SU-DHL-6 (cell line): Measurements from ENCODE around the gene DNAL4.

Source experiments
- H2AFZ ChIP-seq: fragments of 200-600 bp; sonication (generic); 2 replicates; pipeline ENCODE4 v1.6.1; 2014; ENCODE audit warnings: low read depth, mild to moderate bottlenecking, moderate library complexity, mixed read lengths, antibody characterized with exemption, low read length; ENCODE audit not compliant: severe bottlenecking
- H3F3A ChIP-seq: fragments of 200-600 bp; shearing (Covaris generic); 2 replicates; pipeline ENCODE4 v1.6.0; 2016; ENCODE audit warnings: antibody characterized with exemption, mild to moderate bottlenecking; ENCODE audit not compliant: insufficient read depth
- H3K27ac ChIP-seq: fragments of 200-600 bp; sonication (generic); 2 replicates; pipeline ENCODE4 v1.5.1; 2016; ENCODE audit warnings: low read depth, mild to moderate bottlenecking, low read length, moderate library complexity, mixed read lengths
- H3K27me3 ChIP-seq: fragments of 200-600 bp; sonication (generic), shearing (Covaris generic); 2 replicates; pipeline ENCODE4 v1.6.0; 2014; ENCODE audit warnings: mild to moderate bottlenecking, low read length
- H3K36me3 ChIP-seq: fragments of 200-600 bp; sonication (generic); 2 replicates; pipeline ENCODE4 v1.6.1; 2014; ENCODE audit warnings: mild to moderate bottlenecking, low read length, mixed read lengths
- H3K4me2 ChIP-seq: fragments of 300-600, 200-600 bp; shearing (Covaris generic), sonication (generic); 2 replicates; pipeline ENCODE4 v1.6.0; 2014; ENCODE audit warnings: low read length, low read depth, mild to moderate bottlenecking; ENCODE audit not compliant: poor library complexity, severe bottlenecking
- H3K4me3 ChIP-seq: fragments of 200-600 bp; sonication (generic); 2 replicates; pipeline ENCODE4 v1.5.1; 2014; ENCODE audit warnings: antibody characterized with exemption, low read length, mild to moderate bottlenecking, mixed read lengths; ENCODE audit not compliant: insufficient read depth, poor library complexity, severe bottlenecking
- H3K79me2 ChIP-seq: fragments of 200-600 bp; sonication (generic); 2 replicates; pipeline ENCODE4 v1.6.1; 2014; ENCODE audit warnings: mild to moderate bottlenecking, low read length, moderate library complexity; ENCODE audit not compliant: insufficient read depth
- H3K9ac ChIP-seq: fragments of 200-600 bp; sonication (generic); 2 replicates; pipeline ENCODE4 v1.7.0; 2014; ENCODE audit warnings: mild to moderate bottlenecking, low read length
- H3K9me2 ChIP-seq: fragments of 200-600 bp; sonication (generic); replicated peaks from 2 replicates; pipeline ENCODE4 v1.6.1; 2014; ENCODE audit warnings: low read length; ENCODE audit not compliant: insufficient read depth
- H3K9me3 ChIP-seq: fragments of 200-600 bp; sonication (generic); 2 replicates; pipeline ENCODE4 v1.6.1; 2014; ENCODE audit warnings: low read length, mixed read lengths; ENCODE audit not compliant: insufficient read depth
- H4K20me1 ChIP-seq: fragments of 200-600 bp; sonication (generic); 2 replicates; pipeline ENCODE4 v1.6.1; 2014; ENCODE audit warnings: low read depth, mild to moderate bottlenecking, antibody characterized with exemption, low read length, moderate library complexity, mixed read lengths
- EZH2phosphoT487 ChIP-seq: fragments of 200-600 bp; sonication (generic), shearing (Covaris generic); conservative IDR thresholded peaks from 2 replicates; pipeline ENCODE4 v1.6.1; 2018; ENCODE audit warnings: mild to moderate bottlenecking, antibody characterized with exemption, low read length, moderate library complexity, mixed read lengths
- TF ChIP-seq, protein P1 (sequence below): fragments of 200-600 bp; sonication (generic); IDR thresholded peaks from one replicate; pipeline ENCODE4 v1.5.1; 2017; ENCODE audit warnings: antibody characterized with exemption, mild to moderate bottlenecking, low read length, moderate library complexity; ENCODE audit not compliant: insufficient read depth, poor library complexity, severe bottlenecking

Gene DNAL4

DNA sequence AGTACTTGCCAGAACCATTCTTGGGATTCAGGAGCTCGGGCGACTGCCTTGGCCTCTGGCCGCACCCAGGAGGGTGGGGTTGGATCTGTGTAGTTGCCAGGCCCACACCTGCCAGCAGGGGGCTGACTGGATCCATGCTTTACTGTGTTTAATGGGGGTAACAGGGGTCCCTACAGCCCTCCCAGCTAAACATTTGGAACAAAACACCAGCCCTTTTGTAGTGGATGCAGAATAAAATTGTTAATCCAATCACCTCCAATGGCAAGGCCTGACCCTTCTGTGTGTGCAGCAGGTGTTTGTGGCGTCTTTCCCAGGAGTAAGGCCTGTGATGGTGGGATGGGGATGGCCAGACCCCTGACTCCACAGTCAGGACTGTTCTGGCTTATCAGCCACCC is 60.6 kb downstream of the DNAL4 start:
- H3K9me2 ChIP-seq, result no peaks in the 10 kb centered on the region
- H3K9ac ChIP-seq, result no peak overlapping the region
- no peaks in the 10 kb centered on the region for H4K20me1 ChIP-seq
- no peak overlapping the region for H3K4me3 ChIP-seq
- no peak for TF ChIP-seq EZH2phosphoT487
- TF ChIP-seq, protein P1, sequence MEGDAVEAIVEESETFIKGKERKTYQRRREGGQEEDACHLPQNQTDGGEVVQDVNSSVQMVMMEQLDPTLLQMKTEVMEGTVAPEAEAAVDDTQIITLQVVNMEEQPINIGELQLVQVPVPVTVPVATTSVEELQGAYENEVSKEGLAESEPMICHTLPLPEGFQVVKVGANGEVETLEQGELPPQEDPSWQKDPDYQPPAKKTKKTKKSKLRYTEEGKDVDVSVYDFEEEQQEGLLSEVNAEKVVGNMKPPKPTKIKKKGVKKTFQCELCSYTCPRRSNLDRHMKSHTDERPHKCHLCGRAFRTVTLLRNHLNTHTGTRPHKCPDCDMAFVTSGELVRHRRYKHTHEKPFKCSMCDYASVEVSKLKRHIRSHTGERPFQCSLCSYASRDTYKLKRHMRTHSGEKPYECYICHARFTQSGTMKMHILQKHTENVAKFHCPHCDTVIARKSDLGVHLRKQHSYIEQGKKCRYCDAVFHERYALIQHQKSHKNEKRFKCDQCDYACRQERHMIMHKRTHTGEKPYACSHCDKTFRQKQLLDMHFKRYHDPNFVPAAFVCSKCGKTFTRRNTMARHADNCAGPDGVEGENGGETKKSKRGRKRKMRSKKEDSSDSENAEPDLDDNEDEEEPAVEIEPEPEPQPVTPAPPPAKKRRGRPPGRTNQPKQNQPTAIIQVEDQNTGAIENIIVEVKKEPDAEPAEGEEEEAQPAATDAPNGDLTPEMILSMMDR, result peak; percentile 92
- no peaks in the 10 kb centered on the region; the same call in 1 of the 2 replicates for H3K36me3 ChIP-seq
- no peak overlapping the region for H3K4me2 ChIP-seq
- no peaks in the 10 kb centered on the region for H3K79me2 ChIP-seq
- H2AFZ ChIP-seq, result no peak overlapping the region
- H3K9me3 ChIP-seq, result no peaks in the 10 kb centered on the region
- peaks cover 9% of the 10 kb centered on the region; the same call in 1 of the 2 replicates for H3F3A ChIP-seq
- H3K27ac ChIP-seq, result no peak overlapping the region
- no peaks in the 10 kb centered on the region for H3K27me3 ChIP-seq

DNA sequence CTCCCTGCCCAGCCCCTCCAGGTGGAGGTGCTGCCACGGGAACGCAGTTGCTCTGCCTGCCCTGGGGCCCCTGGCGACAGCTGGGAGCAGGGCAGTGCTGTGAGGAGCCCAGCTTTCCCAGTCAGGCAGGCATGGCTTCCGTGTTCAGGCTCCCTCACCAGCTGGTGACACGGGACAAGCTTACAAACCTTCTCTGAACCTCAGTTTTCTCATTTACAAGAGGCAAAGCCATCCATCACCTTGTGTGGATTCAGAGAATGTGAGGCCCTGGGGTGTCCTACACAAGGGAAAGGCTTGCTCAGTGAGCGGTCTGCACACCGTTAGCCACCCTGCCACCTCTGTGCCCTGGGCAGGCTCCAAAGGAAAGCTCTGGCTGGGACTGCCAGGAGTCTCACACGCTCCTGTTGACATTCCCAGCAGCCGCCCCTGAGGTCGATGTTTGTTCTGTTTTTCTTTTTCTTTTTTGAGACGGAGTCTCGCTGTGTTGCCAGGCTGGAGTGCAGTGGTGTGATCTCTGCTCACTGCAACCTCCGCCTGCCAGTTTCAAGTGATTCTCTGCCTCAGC is 61.6 kb downstream of the DNAL4 start:
- Histone ChIP-seq H3K27ac (no peak overlapping the region), H2AFZ (no peak overlapping the region), H3K4me2 (no peak overlapping the region), H3K9ac (no peak overlapping the region), H3K27me3 (no peaks in the 10 kb centered on the region), H3K4me3 (no peak overlapping the region), H3K79me2 (no peaks in the 10 kb centered on the region), H3K36me3 (no peaks in the 10 kb centered on the region; the same call in 1 of the 2 replicates), H3K9me2 (no peaks in the 10 kb centered on the region), H3F3A (peaks cover 9% of the 10 kb centered on the region; the same call in 1 of the 2 replicates), H3K9me3 (no peaks in the 10 kb centered on the region), H4K20me1 (no peaks in the 10 kb centered on the region)
- TF ChIP-seq, protein P1, result no peak
- no peak for TF ChIP-seq EZH2phosphoT487

GRCh38 chr22:38731703-38732161 is 62.2 kb downstream of the DNAL4 start:
- no peak overlapping the region for H2AFZ ChIP-seq
- no peak overlapping the region for H3K4me3 ChIP-seq
- H3K79me2 ChIP-seq, result no peaks in the 10 kb centered on the region
- H3K27ac ChIP-seq, result no peak overlapping the region
- H3K4me2 ChIP-seq, result no peak overlapping the region
- H3F3A ChIP-seq, result peaks cover 9% of the 10 kb centered on the region; the same call in 1 of the 2 replicates
- H3K9me2 ChIP-seq, result no peaks in the 10 kb centered on the region
- no peak for TF ChIP-seq EZH2phosphoT487
- TF ChIP-seq, protein P1, result no peak
- H3K36me3 ChIP-seq, result no peaks in the 10 kb centered on the region; the same call in 1 of the 2 replicates
- no peaks in the 10 kb centered on the region for H3K9me3 ChIP-seq
- no peaks in the 10 kb centered on the region for H3K27me3 ChIP-seq
- H3K9ac ChIP-seq, result no peak overlapping the region
- H4K20me1 ChIP-seq, result no peaks in the 10 kb centered on the region
